UCSD-AML1 (cell line): ENCODE data around the gene FBXL17.

ENCODE experiments used
- DNase-seq: peaks from one replicate; lab custom pipeline; 2025; ENCODE audit not compliant: unreplicated experiment; lab: John Stamatoyannopoulos, UW

FBXL17 gene

DNA sequence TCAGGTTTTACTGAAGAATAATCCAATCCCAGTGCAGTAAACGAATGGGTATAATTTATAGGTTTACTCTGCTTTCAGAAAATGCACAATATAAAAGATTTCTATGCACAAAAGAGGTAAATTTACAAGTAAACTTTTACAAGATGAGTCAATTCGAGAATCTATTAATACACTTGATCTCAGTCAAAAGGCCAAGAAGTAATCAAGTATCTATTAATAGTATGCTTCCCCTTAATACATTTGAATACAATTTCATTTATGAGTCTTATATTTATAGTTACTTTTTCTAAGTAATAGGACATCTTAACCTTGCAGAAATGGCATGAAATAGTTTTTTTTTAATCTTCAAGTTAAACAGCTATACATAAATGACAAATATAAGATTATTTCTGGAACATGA, 355.9 kb downstream of the FBXL17 start:
- DNase-seq: no peak

DNA sequence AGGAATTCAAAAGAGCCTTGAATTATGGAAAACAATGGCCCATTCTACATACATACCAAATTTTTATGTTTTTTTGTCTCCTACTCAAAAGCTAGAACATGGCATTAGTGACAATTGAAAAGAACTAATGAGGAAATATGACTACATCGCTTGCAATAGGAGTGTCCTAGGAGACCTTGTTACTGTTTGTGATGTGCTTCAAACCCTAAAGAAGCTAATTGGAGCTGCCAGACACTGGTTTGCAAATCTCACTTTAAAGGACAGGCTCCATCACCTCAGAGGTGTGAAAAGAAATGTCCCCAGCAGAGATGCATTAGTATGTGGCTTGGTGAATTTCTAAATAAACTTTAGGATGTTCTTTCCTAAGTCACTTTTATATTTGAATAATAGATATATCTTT, 356.9 kb downstream of the FBXL17 start:
- no peak for DNase-seq

DNA sequence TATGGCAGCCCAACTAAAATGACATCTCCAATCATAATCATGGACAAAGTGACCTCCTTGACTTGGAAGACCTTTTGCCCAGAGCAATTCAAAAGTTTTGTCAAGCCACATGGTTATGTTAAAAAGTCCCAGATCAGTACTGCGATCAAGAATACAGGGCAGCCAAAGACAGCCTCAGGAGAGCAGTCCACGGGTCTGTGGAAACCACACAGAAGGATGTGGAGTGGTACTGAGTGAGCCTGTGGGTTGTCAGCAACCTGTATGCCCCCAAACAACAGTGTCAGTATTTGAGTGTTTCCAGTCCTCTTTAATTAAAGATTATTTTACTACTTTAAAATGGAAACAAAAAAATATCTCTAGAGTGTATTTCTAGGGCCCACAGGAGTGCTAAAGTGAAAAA, 365.8 kb downstream of the FBXL17 start:
- no peak for DNase-seq

DNA sequence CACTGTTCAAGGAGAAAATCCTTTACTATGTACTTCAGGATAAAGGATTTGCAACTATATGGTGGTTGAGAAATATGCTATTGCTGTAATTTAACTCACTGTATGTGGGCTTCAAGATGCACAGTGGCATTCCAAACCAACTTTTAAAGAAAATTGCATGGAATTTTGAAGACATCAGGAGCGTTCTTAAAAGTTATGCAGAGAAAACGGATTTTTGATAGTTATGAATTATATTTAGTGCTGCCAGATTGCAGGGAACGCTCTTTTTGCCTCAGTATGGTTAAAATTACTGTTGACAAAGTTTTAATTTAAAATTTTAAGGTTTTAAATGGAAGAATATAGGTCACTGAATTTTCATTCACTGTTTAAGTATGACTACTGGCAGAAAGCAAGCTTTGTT, 375.1 kb downstream of the FBXL17 start:
- no peak for DNase-seq

DNA sequence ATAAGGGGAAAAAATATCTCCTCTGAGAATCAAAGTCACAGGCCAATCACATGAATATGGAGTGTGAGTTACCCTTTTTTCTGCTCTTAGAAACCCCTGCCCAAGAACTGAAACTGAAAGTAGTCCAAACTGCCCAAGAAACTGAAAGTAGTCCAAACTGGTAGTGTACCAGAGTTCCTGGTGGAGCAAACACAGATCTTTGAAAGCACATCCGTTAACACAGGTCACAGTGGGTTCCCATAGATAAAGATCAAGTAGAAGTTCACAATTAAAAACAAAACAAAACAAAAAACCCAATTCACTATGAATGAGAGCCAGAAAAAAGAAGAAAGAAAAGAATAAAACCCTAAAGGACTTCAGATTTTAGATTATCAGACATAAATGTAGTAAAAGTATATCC, 378.7 kb downstream of the FBXL17 start:
- DNase-seq: no peak

DNA sequence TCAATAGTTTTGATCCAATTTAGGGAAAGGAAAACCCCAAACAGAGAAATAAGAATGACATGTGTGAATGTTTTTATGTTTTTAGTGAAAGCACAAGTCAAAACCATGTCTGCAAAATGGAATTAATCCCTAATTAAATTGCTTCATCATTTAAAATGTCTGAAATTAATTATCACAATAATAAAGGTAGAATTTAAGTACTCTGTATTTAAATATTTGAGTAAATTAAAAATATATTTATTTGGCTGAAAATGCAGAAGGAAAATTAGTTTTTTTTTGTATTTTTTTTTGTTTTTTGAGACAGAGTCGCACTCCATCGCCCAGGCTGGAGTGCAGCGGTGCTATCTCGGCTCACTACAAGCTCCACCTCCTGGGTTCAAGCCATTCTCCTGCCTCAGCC, 380.7 kb downstream of the FBXL17 start:
- DNase-seq: no peak

DNA sequence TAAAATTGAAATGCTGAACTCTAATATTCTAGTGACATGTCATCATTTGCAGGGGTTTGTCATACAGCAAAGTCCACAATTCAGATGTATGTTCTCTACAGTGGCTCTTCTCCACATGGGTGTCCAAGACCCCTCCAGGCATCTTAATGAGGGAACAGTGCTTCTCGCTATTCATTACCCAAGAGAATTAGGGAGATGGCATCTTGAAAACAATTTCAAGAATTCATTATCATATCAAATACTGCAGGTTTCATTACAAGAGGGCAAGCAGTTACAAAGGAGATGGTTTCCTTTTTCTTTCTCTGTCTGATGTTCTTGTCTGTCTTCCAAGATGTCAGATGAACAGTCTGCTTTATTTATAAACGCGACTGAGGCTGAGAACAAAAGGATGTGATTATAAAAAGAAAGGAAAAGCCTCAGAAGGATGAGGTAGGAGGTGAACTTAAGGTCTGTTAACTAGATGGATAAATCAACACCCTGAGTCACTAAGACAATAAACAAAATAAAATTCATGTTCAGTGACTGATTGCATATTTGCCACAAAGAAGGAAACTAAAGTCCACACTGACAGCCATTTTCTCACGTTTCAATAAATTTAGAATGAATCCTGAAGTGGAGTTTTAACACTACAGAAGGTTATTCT, 384.4 kb downstream of the FBXL17 start:
- no peak for DNase-seq

DNA sequence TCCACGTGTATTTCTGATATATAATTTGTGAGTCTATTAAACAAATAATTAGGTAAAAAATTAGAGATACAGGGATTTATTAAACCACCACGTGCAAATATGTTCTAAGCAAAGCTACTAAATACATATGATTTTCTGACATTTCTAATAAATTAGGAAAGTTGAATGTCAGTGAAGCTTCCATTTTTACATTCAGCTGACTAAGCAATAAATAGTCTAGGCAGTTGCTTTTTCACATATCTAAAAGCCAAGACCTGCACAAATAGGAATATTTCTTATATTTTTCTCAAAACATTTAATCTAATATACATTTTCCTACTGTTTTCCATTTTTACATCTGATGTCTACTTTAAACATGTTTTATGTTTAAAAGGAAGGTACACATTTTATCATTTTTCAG, 388.6 kb downstream of the FBXL17 start:
- DNase-seq: no peak

DNA sequence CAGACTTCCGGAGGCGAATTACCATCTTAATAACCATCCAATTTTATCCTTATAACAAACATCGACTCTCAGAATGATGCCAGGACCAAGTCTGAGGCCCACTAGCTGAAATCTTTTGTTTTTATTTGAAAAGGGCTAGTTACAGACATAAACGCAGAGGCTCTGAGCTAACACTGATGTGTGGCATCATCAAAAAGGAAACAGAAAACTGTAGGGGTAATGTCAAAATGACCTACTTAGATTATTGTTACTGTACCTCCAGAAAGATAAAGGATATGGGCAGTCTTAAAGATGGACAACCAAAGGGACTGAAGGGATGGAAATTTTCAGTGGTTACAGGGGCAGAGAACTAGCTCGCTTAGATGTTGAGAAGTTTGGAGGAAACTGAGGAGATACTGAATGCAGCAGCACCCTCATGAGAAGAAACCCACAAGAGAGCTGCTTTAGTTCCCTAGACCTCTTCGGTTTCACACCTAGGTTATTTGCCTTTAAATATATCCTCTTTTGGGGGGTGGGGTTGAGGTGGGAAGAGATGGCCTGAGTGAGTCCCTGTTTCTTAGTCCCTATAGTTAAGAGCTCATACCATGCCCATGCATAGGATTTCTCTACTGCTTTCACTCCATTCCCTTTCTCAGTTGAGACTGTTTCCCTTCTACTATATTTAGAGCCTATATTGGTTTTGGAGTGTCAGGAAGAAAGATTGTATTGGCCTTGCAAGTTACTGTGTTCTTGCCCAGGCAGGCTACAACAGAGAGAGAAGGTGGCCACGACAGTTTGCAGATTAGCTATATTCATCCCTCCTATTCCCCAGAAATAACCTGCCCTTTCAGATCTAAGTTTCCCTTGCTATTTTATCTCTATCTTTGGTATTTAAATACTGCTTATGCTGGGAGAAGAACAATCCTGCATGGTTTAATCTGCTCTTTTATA, 390.8 kb downstream of the FBXL17 start:
- no peak for DNase-seq

DNA sequence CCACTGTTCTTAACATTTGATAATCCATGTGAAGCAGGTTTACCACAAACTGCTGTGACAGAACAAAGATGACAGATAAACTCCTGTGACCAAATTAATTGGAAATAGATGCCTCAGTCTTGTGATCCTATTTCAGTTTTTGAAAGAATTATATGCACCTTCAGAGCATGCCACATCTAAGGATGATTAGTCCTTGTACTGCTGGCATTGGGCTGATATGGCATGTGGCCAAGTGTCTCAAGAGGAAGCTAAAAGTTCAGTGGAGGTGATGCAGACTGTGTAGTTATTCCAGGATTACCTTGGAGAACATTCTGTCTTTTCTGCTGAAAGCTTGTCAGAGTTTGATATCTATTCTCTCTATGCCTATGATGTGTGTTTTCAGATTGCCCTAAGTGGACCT, 396.8 kb downstream of the FBXL17 start:
- no peak for DNase-seq

DNA sequence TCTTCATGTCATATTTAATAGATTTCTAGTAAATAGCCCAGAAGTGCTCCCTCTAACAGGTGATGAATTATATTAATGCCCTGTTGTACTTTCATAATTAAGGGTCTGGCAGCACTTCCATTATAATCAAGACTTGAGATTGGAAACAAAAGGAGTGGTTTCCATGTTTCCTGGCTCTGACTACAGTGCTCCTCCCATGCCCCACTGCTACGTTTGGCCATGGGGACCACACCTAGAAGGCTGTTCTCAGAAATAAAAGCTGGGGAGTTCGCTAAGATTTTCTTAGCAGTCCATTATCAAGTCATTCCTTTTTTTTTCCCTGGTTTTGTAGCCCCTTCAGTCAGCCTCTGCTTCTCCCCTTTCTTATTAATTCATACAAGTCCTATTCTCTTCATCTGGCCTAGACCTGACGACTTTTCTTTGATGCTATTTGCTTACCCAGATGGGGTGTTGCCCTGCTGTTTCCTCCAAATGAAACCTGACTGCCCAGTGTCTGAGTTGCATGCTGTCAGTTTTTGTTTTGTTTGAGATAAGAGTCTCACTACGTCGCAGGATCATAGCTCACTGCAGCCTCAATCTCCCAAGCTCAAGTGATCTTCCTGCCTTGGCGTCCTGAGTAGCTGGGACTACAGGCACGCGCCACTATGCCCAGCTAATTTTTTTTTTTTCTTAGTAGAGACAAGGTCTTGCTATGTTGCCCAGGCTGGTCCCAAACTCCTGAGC, 399.0 kb downstream of the FBXL17 start:
- DNase-seq: no peak

DNA sequence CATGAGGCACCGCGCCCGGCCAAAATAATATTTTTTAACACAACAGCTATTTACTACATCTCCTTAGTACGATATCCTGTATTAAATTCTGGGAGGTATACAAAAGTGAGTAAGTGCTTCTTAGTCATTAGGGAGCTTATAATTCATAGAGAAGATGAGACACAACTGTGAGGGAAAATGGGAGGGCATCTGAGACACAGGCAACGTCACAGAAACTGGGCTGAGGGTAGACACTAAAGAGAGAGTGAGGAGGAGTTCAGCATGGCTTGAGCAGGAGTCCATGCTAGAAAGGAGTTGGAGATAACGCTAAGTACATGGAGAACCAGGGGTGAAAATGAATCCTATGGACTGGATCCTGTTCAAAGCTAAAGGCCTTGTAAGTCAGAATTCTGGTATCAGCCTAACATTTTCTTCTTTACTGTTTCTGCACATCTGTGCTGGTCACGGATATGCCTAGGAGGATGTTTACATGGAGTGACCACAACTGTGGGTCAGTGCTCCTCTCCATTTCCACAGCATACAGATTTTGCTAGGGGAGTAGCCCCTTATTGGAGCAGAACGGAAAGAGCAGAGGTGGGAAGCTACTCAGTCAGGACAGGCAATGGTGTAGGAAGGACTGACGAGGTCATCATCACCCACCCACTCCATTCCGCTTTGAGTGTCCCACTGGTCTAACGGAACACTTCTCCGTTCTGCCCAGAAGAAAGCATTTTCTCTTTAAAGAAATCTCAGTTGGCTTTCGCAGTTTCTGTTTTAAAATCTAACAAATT, 400.8 kb downstream of the FBXL17 start:
- no peak for DNase-seq

DNA sequence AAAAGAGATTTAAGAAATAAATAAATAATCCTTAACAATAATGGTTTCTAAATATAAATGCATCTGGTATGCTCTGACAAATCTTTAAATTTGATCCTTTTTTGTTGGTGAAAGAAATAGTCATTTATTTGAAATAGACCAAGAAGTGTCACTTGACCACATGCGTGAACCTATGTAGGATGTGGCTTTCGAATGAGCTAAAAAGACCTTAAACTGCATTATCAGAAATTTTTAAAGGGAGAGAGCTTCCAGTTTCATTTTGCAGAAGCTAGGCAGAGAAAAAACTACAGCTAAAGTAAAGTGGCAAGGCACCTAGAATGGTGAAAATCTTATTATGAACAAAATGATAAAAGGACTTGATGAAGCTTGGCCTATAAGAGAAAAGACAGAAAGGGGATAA, 402.0 kb downstream of the FBXL17 start:
- DNase-seq: no peak

DNA sequence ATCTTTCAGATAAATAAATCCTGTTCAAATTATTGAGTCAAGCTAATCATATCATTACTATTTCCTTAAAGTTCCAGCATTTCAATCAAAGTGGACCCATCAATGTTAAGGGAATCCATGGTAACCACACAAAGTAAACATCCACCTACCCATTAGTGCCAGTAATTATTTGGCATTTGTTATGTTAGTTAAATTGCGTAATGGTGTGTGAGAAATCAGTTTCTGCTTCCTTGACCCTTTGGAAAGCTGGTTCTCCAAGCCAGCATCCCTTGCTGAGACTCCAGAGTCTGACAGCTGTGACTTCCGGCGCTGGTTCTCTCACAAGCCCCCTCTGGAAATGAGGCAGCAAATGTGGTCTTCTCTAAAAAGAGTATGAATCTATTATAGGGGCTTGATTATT, 402.6 kb downstream of the FBXL17 start:
- no peak for DNase-seq

DNA sequence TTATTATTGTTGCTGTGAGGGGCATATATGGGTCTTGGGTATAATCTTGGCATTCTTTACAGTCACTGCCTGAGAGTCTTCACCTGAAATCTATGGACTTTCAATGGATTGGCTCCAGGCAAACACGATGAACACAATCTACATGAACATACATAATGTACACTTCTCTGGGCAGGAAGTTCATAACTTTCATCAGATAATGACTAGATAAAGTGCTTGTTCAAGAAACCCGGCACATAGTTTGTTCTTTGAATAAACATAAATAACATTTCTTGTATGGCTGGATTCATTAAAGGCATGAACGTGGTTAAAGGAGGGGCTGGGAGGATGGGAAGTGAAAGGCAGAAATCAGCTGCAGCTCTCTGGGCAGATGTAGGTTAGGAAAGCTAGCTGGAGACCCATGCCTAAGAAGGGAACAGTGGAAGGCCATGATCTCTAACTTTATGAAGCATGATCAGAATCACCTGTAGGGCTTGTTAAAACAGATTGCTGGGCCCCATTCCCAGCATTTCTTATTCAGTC, 404.3 kb downstream of the FBXL17 start:
- DNase-seq: no peak

DNA sequence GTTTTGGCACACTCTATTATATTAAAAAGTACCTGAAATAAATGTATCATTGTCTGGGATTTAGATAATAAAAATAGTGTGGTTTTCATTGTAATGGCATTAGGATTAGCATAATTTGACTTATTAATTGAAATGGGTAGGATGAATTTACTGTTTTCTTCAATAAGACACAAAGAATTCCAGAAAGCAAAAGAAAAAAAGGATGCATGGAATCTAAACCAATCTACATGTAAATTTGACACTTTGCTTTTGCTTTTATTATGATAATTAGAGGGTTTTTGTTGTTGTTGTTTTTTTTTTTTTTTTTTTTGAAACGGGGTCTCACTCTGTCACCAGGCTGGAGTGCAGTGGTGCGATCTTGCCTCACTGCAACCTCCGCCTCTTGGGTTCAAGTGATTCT, 406.3 kb downstream of the FBXL17 start:
- no peak for DNase-seq

DNA sequence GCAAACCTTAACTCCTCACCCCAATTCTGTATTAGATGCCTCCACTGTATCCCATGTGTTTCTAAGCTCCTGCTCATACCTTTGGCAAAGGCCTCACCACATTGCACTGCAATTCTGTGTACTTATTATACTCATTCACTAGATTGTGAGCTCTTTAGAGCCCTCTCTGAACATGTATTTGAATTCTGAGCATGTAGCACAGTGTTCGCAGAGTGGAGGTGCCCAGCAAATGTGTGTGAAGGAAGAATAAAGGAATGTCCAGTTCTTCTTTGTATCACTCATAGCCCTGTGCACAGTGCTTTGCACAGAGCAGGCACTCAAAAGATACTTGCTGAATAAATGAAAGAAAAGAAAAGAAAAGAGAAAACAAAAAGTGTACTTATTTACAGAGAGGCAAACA, 410.1 kb downstream of the FBXL17 start:
- no peak for DNase-seq

DNA sequence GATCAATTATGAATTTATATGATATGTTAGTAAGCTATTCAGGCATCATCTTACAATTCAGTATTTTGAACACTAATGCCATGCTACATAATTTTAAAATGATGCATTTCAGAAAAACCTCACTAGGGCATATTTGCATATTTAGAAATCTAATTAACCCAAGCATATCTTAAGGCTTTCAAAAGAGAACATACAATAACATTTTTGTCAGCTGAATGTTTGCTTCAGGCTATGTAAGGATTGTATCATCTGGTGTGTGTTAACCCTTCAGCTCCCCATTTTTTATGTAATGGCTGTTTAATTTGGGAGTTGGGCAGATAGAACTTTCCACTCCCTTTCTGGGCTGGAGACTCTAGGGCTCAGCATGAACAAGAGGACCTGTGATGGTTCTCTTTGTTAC, 412.1 kb downstream of the FBXL17 start:
- no peak for DNase-seq

DNA sequence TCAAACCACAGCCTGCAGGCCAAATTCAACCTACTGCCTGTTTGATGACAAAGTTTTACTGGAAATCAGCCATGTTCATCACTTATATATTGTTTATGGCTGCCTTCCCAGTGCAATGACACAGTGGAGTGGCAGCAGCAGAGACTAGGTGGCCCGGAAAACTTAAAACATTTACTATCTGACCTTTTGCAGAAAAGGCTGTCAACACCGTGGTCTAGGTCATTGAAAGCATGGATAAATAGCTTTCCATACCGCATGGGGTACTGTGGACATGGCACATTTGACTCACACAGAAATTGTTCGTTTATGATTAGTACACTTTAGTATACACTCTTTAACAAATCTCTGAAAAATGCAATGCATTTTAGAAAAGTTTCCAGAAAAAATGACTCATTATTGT, 412.9 kb downstream of the FBXL17 start:
- no peak for DNase-seq

DNA sequence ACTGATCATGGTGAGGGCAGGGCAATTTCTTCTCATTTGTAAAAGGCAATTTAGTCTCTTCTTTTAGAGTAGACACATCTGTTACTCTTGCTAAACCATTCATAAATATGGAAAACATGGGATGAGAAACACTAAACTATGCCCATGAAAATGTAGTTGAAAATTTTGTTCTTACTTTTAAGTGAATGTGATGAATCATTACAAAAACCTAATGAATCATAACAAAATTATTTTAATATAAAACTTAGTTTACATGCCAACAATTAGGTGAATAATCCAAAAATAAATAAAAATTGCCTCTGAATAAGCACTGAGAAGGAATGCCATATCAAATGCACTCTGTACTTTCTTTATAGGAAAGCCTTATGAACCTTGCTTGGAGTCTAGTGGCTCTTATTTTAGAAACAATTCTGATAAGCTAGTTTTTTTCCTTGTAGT, 413.5 kb downstream of the FBXL17 start:
- DNase-seq: no peak

DNA sequence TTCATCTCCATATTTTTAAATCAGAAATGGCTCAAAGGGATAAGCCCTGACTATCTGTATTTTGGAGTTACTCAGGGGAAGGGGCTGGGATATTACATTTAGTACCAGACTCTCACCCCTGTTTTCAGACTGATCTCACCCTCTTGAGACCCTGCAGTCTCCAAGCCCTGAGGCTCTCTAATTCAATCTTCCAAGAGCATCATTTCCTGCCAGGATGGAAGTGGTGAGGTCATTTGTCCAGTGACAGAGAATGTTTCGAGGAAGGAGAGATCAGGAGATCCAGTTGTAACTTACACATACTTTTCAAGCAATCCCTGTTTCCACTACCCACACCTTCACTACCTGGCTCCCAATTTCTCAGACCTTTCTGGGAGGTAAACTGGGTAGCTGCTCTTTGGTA, 415.7 kb downstream of the FBXL17 start:
- no peak for DNase-seq
